Measurements from ENCODE around the gene EIF3M.

DNA sequence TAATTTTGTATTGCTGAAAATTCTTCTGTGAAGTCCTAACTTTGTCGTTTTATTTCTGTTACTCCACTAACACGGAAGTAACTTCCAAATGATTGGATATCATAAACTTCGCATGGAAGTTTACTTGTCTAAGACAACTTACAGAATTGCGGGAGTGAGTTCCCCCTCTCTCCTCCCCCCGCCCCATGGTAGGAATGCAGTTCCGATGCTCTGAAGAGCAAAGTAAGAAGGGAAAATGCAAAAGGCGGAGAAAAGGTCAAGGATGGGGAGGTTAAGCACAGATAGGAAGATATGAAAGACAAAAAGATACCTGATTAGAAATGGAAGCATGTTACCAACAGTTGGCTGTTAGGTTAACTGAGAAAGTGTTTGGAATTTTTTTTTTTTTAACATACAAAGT lies 1.3 kb downstream of the EIF3M start:
- no peak for TF ChIP-seq CTCF (IDR thresholded peaks at IDR 0.05)
- TF ChIP-seq POLR2A (IDR thresholded peaks at IDR 0.05; ENCODE audit: low read depth) = no peak
